GM19240 (cell line): ENCODE data around the gene ODC1.
"Not testable (repeated sequence)": the region's sequence is repeated elsewhere in the genome, so short reads cannot be mapped to it uniquely, and the experiment has no call there.

Source experiments
- DNase-seq: peaks from one replicate; pipeline ENCODE4 v3.0.0; 2011; ENCODE audit warnings: low spot score; ENCODE audit not compliant: insufficient read length

Gene ODC1

GRCh38 chr2:10478916-10479315 is 30.8 kb upstream of the ODC1 start:
- no peak for DNase-seq

DNA sequence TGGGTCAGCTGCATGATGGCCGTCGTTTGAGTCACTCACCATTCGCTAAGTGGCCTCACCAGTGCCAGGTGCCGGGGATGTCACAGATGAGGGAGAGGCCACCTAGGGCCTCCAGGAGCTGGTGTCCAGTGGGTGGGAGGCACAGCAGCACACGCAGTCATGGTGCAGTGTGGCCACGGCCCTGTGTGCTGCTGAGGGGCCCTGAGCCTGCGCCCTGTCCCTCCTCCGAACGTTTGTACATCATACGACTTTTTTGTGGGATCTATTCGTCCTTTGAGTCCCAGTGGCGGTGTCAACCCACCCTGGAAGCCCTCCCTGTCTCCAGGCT is 30.1 kb upstream of the ODC1 start:
- DNase-seq: no peak

DNA sequence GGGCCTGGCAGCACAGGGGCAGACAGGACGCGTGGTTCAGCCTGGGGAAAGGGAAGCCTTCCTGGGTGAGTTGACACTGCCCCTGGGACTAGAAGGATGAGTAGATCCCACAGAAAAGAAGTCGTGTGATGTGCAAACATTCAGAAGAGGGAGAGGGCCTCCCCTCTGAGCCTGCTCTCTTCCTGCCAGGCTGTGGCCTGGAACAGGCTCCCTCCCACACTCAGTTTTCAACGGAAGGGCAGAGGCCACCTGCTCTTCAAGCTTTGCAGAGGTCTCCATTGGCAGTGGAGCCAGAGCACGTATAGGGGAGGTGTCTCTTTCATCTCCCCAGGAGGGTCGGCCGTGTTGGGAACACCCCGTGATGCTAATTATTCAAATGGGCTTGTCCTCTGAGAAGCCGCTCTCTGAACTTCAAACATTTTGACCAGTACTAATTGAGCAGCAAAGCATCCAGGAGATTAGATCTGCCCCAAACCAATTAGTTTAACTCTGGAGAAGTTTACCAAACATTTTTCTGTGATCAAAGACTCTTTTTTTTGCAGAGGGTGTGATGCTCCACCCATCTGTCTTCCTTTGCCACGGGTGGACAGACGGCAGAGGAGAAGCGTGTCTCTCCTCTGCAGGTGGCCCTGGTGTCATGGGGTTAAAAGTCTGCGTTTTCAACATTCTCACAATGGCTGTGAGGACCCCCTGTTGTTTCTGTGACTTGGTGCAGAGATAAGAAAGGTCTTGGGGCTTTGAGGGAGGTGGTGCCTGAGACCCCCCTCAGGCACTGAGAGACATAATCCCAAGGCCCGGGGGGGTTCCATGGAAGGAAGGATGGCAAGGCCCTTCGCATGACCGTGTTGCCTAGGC is 29.5 kb upstream of the ODC1 start:
- no peak for DNase-seq

GRCh38 chr2:10476723-10477442 is 28.8 kb upstream of the ODC1 start:
- no peak for DNase-seq

- no peak for DNase-seq
Measured at GRCh38 chr2:10475811-10476660, 27.9 kb upstream of the ODC1 start.

DNA sequence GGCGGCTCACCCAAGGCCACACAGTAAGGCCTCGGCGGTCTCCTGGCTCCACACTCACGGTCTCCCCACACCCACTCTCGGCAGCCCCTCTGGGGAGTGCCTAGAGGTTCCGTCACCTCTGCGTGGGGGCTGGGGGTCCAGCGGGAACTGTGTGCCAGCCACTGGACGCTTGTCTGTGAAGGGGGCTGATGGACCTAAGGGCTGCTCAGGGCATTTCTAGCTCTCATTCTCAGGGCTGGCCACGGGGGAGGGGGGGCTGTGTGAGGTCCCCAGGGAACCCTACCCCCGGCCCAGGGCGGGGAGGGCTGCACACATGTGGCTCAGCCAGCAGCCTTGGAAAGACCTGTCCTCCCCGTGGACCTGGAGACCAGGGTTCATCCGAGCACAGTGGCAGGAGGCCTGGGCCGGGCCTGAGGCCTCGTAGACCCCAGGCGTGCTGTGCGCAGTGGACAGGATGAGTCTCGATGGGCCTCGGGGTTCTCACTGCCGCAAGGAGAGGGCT is 27.1 kb upstream of the ODC1 start:
- DNase-seq: no peak

GRCh38 chr2:10473121-10473756 is 25.1 kb upstream of the ODC1 start:
- no peak for DNase-seq

GRCh38 chr2:10471955-10472354 is 23.8 kb upstream of the ODC1 start:
- DNase-seq: no peak

DNA sequence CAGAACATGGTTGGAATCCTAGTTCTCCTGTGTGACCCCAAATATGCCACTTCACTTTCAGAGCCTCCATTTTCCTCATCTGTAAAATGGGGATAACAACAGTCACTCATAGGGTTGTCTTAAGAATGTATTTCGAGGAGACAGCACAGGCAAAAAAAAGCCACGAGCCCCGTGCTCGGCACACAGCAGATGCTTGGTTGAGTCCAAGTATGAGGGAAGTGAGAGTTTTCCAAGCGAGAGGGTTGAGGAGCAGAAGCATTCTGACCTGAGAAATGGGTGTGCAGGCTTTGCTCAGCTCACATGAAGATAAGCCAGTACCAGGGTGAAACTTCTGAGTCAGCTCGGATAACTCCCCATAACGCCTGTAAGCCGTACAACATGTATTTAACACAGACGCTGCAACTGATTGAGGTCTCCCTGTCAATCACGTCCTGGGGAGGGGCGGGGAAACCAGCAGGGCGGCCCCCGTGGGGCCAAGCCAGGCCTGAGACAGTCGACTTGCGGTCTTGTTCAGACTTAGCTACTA is 23.0 kb upstream of the ODC1 start:
- DNase-seq: no peak

GRCh38 chr2:10469955-10470608 is 22.0 kb upstream of the ODC1 start:
- DNase-seq: no peak

- DNase-seq: no peak
Measured at GRCh38 chr2:10469301-10469700, 21.2 kb upstream of the ODC1 start.

DNA sequence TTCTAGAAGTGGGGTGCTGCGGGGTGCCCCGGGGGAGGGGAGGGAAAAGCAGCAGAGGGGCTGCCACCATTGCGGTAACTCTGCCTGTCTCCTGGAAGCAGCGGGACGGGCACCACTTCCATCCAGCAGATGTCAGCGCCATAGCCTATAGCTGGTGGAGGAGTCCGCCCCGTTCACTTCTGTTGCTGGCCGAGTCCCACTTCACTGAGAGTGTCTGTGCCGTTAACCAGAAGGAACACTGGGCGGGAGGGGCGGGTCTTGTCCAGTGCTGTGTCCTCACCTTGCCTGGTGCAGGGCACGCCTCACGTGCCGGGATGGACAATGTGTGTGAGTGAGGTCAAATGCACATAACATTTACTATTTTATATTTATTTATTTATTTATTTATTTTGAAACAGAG is 19.3 kb upstream of the ODC1 start:
- DNase-seq: no peak

DNA sequence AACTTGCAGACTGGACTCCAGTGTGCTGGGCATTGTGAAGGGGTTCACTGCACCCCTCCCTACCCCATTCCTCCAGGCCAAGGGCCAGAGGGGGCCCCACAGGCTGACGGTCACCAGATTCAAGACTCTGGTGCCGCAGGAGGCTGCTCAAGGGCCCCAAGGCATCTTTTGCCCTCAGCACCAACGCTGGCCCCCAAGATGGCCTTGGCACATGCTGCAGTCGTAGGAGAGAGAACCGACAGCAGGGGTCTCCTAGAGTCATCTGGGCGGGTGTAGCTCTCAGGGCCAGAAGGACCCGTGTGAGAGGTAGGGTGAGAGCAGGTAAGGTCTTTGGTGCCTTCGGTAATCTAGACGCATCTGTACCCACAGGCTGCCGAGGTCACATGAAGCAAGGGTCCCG is 18.7 kb upstream of the ODC1 start:
- no peak for DNase-seq

- no peak for DNase-seq
Measured at GRCh38 chr2:10465910-10466309, 17.8 kb upstream of the ODC1 start.

DNA sequence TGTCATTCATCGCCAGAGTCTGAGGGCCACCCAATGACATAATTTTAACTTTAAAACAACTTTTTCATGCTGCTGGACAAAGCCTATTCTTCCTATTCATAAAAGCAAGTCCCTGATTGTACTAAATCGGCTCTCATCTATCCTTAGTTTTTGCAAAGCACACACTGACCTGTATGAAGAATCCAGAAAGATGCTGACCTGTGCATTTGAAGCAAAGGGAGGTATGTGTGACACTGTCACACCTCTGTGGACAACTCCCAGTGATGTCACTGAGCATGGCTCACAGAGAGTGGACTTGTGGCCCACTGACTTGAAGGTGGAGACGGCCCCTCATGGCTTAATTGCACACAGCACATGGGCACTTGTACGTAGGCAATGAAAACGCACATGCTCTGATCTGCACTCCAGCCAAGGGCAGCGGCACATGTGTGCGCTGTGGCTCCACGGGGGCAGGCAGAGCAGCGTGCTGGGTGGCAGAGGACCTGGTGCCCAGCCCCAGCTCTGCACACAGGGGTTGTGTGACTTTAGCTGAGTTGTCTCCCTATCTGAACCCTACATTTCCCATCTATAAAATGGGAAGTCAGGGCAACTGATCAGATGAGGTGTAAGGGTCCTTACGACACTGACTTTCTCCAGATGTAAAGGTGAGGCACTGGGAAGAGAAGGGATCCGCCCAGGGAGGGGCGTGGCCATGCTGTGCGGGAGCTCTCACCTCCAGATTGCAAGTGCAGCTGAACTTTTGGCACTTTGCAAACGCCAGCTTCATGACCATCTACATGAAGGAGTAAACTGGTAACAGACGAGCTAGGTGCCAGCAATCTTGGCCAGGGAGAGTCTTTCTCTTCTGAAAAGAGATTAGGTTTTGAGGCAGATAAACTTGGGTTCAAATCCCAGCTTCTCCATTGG is 14.3 kb upstream of the ODC1 start:
- no peak for DNase-seq

DNA sequence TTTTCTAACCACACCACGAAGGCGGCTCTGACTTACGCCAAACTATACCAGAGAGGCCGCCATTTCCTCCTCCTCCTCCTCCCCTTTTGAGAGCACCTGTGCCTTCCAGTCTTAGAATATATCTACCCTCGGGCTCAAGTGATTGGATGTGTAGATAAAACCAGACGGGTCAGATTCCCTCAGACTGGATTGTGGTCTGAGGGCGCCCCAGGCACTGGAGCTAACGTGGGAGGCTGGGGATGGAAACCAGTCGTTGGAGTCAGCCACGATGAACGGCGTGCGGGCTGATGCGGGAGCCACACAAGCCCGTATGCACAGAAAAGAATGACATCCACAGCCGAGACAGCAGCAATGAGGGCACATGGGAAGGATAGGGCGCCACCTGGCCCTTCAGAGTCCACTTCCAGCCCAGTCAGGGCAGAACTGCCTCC is 12.3 kb upstream of the ODC1 start:
- DNase-seq: no peak

DNA sequence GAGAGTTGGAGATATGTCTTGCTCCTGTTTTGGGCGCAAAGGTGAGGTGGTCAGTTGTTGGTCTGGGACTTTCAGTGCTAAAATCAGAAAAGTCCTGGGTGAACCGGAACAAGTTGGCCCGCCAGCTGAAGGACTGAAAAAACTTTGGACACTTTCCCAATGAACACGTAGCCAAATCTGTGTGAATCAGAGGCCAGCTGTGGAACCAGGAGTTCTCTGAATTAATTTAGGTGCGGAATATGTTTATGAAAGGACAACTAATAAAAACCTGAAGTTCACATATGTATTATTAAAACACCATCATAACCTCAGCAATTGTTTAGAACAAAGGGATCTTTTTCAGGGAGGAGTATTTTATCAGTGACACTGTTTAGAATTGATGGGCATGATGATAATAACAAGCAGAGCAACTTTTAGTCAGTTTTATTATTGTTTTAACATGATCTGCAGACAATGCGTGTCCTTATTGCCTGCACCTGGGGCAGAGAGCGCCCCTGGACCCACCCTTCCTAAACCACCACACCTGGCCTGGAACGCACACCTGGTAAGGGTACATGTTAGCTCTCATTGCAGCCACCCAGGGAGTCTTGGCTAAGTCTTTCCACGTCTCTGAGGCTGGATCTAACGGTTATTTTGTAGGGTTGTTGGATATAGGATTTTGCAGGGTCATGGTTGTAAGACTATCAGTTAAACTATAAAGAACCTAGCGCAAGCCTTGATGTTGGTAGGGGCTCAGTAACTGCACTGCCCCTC is 9.9 kb upstream of the ODC1 start:
- no peak for DNase-seq

DNA sequence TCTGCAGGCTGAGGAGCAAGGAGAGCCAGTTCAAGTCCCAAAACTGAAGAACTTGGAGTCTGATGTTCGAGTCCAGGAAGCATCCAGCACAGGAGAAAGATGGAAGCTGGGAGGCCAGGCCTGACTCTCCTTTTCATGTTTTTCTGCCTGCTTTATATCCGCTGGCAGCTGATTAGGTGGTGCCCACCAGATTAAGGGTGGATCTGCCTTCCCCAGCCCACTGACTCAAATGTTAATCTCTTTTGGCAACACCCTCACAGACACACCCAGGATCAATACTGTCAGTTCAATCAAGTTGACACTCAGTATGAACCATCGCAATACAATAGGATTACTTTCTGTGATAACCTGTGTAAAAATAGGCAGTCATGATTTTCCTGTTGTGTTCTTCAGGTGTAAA is 9.1 kb upstream of the ODC1 start:
- not testable (repeated sequence) for DNase-seq

GRCh38 chr2:10454505-10454904 is 6.4 kb upstream of the ODC1 start:
- DNase-seq: no peak
